Right ventricle myocardium superior (tissue), 1 donor: Measurements from ENCODE around the gene KCTD8. TPM values are rescaled to one million over a fixed set of nuclear protein-coding genes. Genes with fewer than 3 reads are reported as not detected.
A peak's percentile ranks its signal among the peaks of the same experiment; 100 is the strongest.
"Not testable (repeated sequence)": the region's sequence is repeated elsewhere in the genome, so short reads cannot be mapped to it uniquely, and the experiment has no call there.

Experiments
- ATAC-seq: fragments of 200-7000 bp; cut with Tn5 transposase; one replicate; pipeline ENCODE4 v1.9.1; 2020; ENCODE audit warnings: mild to moderate bottlenecking; ENCODE audit not compliant: poor library complexity
- DNase-seq: peaks from one replicate; pipeline ENCODE4 v3.0.0-alpha.2; 2020
- intact Hi-C: fragments of 100-400 bp; cut with DNase I; formaldehyde crosslinking; loops from one replicate; pipeline ENCODE4 v1.11.2; 2022
- total RNA-seq: library from RNA; stranded (reverse); fragmentation: NEBNext Ultra II Directional; extraction: Animal tissue kit (Norgen Biotek cat#: 25700); gene quantifications from one replicate; pipeline ENCODE4 v1.2.1, GENCODE V29; 2021
- donor health status: DM: no; HTN: yes; CAD: no; lungs with severe emphysema.

The KCTD8 gene
- total RNA-seq, 1 donor from 2014 or later, result 0.08 TPM

DNA sequence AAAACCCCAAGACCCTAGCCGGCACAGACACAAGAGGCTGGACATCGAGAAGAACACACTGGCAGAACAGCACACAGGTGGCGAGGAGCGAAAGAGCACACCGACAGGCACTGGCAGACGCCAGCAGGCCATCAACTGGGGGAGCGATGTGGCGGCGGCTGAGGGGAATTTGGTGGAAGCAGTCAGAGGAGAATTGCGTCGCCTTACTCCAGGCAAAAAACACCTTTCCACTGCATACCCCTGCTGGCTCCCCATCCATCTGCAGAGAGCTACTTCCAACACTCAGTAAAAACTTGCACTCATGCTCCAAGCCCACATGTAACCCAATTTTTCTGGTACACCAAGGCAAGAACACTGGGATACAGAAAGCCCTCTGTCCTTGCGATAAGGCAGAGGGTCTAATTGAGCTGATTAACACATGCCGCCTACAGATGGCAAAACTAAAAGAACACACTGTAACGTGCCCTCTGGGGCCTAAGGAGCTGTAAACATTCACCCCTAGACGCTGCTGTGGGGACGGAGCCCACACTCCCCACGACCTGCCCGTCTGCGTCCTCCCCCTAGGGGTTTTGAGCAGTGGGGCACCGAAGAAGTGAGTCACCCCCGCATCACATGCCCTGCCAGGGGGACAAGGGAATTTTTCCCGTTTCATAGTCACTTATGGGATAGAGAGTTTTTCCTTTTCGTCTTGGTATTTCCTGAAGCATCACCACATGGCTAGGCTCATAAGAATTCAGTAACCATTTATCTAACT lies 262.3 kb downstream of the KCTD8 start:
- DNase-seq (no peak), ATAC-seq (no peak)
- intact Hi-C loops, result no loop called here

DNA sequence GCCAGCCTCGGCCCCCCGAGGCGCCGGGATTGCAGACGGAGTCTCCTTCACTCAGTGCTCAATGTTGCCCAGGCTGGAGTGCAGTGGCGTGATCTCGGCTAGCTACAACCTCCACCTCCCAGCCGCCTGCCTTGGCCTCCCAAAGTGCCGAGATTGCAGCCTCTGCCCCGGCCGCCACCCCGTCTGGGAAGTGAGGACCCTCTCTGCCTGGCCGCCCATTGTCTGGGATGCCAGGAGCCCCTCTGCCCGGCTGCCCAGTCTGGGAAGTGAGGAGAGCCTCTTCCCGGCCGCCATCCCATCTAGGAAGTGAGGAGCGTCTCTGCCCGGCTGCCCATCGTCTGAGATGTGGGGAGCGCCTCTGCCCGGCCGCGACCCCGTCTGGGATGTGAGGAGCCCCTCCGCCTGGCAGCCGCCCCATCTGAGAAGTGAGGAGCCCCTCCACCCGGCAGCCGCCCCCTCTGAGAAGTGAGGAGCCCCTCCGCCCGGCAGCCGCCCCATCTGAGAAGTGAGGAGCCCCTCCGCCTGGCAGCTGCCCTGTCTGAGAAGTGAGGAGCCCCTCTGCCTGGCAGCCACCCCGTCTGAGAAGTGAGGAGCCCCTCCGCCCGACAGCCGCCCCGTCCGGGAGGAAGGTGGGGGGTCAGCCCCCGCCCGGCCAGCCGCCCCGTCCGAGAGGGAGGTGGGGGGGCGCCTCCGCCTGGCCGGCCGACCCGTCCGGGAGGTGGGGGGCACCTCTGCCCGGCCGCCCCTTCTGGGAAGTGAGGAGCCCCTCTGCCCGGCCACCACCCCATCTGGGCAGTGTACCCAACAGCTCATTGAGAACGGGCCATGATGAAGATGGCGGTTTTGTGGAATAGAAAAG lies 266.9 kb downstream of the KCTD8 start:
- ATAC-seq, DNase-seq, intact Hi-C loops: not testable (repeated sequence)

DNA sequence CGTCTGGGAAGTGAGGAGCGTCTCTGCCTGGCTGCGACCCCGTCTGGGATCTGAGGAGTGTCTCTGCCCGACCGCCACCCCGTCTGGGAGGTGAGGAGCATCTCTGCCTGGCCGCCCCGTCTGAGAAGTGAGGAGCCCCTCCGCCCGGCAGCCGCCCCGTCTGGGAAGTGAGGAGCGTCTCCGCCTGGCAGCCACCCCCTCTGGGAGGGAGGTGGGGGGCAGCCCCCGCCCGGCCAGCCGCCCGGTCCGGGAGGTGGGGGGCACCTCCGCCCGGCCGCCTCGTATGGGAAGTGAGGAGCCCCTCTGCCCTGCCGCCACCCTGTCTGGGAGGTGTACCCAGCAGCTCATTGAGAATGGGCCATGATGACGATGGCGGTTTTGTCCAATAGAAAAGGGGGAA lies 280.8 kb downstream of the KCTD8 start:
- ATAC-seq, intact Hi-C loops: not testable (repeated sequence)
- peak; percentile 16 for DNase-seq

DNA sequence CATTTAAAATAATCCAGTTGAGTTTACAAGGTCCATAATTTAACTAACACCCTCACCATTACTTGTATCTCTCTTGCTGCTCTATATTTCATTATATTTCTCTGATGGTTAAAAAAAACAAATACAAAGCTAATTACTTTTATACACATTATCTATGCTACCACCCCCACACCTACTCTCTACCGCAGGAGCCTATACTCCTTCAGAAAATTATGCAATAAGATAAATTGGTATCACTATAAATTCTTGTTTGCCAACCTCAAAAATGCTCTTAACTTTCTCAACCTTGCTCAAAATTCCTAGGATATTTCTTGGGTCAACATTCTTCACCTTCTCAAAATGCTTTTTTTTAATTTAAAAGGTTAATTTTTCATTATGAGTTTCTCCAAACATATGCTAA lies 282.7 kb downstream of the KCTD8 start:
- intact Hi-C loops, result no loop called here
- ATAC-seq (no peak), DNase-seq (no peak)

- ATAC-seq, result no peak
- no peak for DNase-seq
- intact Hi-C loops, result no loop called here
Observed at GRCh38 chr4:44162538-44163270, 285.9 kb downstream of the KCTD8 start.

DNA sequence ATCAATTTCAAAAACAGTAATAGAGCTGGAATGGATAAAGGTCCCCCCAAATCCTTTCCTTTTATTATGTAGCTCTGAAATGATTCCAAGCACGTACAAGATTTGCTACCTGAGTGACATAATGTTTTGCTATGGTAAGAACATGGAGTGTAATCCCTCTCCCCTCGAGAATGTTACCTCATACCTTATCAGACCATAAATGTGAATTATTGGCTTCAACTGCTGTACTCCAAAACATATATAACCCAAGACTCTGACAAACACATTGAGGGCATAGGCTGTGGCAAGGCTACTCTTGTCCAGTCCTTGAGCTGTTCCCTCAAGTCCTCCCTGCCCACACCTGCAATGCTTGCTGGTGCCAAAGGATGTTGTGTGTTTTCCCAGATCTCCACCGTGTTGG lies 286.9 kb downstream of the KCTD8 start:
- intact Hi-C loops, result no loop called here
- ATAC-seq, result no peak
- DNase-seq, result no peak

DNA sequence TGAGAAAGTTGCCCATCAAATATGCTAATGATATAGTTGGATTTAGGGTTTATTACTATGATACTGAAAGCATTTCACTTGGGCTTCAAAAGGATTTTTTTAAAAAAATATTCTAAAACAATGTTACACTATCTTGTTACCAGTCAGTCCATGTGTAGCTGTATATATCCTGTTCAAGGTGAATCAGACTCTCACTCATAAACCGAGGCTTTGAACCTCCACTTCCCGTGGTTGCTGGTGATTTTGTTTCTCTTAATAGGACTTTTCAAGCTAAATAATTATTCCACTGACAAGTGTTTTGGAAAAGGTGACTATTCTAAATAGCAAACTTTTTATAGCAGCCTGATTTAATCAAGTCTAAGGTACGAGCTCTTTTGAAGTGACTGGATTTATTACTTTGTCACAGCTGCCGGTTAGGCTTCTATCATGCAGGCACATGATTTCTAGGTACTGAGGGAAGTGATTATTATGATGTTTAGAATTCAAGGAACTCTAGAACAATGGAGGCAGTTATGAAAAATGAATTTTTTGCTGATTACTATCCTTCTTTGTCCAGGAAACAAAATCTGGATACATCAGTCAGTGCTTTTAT lies 287.7 kb downstream of the KCTD8 start:
- intact Hi-C loops, result no loop called here
- DNase-seq (no peak), ATAC-seq (no peak)

- intact Hi-C loops, result no loop called here
- DNase-seq (no peak), ATAC-seq (no peak)
Observed at GRCh38 chr4:44159991-44160390, 288.6 kb downstream of the KCTD8 start.

GRCh38 chr4:44157611-44158277 lies 290.9 kb downstream of the KCTD8 start:
- intact Hi-C loops, result no loop called here
- ATAC-seq, result no peak
- DNase-seq, result no peak

DNA sequence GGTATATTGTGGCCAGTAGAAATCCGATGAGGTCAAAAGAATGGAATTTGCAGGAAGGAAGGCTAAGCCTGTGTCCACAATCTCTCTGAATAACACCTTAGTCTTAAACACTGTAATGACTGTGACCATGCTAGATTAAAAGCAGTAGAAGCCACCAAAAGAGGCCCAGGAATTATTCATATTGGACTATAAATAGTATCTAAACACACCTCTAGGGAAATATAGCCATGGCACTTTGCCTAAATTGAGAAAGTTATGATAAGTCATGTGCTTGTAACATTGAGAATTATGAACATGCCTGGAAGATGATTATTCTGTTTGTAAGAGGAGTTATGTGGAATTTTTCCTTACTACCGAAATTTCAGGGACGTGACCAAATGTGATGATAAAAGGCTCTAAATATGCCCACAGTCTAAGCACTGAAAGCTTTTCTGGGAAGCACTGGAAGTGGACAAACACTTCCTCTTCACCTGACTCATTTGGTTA lies 298.5 kb downstream of the KCTD8 start:
- DNase-seq (no peak), ATAC-seq (no peak)
- intact Hi-C loops, result no loop called here

DNA sequence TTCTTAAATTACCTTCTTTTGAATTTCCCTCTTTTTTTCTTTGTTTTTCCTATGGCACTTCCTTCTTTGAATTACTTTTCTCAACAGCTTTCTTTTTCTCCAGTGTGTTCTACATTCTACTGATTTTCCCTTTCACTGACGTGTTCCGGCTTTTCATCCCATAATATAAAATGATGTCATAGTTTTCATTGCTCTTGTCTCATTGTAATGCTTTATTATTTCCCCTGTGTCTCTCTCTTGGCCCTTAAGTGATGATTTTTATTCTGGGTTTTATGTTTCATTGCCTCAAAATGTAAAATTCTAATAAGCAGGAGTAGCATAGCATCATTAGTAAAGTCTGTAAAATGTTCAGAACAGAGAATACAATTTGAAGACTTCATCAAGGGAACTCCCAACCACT lies 299.3 kb downstream of the KCTD8 start:
- DNase-seq, result no peak
- intact Hi-C loops, result no loop called here
- ATAC-seq, result no peak

- no peak for DNase-seq
- intact Hi-C loops, result no loop called here
- ATAC-seq, result no peak
Observed at GRCh38 chr4:44147571-44148075, 301.0 kb downstream of the KCTD8 start.

- intact Hi-C loops, result no loop called here
Observed at GRCh38 chr4:44146516-44146915, 302.1 kb downstream of the KCTD8 start.

DNA sequence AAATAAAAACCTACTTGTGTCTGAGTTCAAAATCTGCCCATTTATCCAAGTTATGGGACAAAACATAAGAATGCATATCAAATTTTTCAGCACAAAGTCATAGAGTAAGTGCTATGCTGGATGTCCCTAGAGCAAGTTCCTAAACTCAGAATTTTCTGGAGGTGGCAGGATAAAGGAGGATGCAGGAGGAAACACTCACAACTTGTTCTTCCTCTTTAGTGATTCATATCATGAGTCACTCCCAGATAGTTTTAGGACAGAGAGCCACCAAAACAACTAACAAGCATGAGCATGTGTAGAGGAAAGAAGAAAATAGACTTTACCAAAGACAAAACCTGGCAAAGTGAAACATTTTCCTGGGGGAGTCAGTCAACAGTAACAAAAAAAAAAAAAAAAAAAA lies 302.7 kb downstream of the KCTD8 start:
- no peak for DNase-seq
- intact Hi-C loops, result no loop called here

More at GRCh38 chr4:44146516-44146915, 302.1 kb downstream of the KCTD8 start:
- DNase-seq (no peak), ATAC-seq (no peak)

DNA sequence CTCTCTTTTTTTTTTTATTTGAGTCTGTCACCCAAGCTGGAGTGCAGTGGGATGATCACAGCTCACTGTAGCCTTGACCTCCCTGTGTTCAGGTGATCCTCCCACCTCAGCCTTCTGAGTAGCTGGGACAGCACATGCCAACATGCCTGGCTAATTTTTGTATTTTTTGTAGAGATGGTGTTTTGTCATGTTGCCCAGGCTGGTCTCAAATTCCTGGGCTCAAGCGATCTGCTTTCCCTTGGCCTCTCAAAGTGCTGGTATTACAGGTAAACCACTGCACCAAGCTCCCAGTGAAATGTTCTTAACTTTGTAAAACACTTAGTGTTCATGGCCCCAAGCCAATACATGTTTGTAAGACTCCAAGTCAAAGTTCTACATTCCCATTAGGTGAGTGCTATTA lies 316.1 kb downstream of the KCTD8 start:
- ATAC-seq (no peak), DNase-seq (no peak)
- intact Hi-C loops, result no loop called here

More for the DNA sequence above, 302.7 kb downstream of the KCTD8 start:
- no peak for ATAC-seq
